Keratinocyte (primary cell): ENCODE measurements around the gene VWDE. TPM values are rescaled to one million over a fixed set of nuclear protein-coding genes. Genes with fewer than 3 reads are reported as not detected.

Source experiments
- DNase-seq: peaks from one replicate; pipeline ENCODE4 v3.0.0-alpha.2; 2011; ENCODE audit warnings: low read depth, missing footprints, low spot score
- FAIRE-seq: peaks from 2 replicates; lab custom pipeline; 2011; peaks lifted over from hg19 to GRCh38; lab: Jason Lieb, UNC
- H2AFZ ChIP-seq: 2 replicates; pipeline ENCODE4 v1.6.0; 2012; ENCODE audit warnings: low read length, control low read depth, inconsistent platforms; ENCODE audit not compliant: control insufficient read depth
- H3K27ac ChIP-seq: 2 replicates; pipeline ENCODE4 v1.5.1; 2011; ENCODE audit warnings: low read length; ENCODE audit not compliant: control insufficient read depth, insufficient read depth
- H3K27me3 ChIP-seq: 3 replicates; pipeline ENCODE4 v1.6.0; 2011; ENCODE audit warnings: low read length; ENCODE audit not compliant: control insufficient read depth, insufficient read depth; ENCODE audit errors: extremely low read depth
- H3K36me3 ChIP-seq, 2 experiments: 2 replicates in 1 of 2; 3 replicates in 1 of 2; pipeline ENCODE4 v1.5.1; 2011; ENCODE audit warnings: low read length in 2 of 2, mild to moderate bottlenecking in 1 of 2; ENCODE audit not compliant: control insufficient read depth in 2 of 2, insufficient read depth in 2 of 2; ENCODE audit errors: extremely low read depth in 1 of 2
- H3K4me1 ChIP-seq: 3 replicates; pipeline ENCODE4 v1.5.1; 2011; ENCODE audit warnings: low read length; ENCODE audit not compliant: control insufficient read depth, insufficient read depth; ENCODE audit errors: extremely low read depth
- H3K4me2 ChIP-seq: 3 replicates; pipeline ENCODE4 v1.6.0; 2011; ENCODE audit warnings: low read depth, low read length; ENCODE audit not compliant: control insufficient read depth, insufficient read depth; ENCODE audit errors: extremely low read depth
- H3K4me3 ChIP-seq, 3 experiments: fragments of 200-600 bp in 1 of 3; sonication (generic) in 1 of 3; 2 replicates in 2 of 3; 3 replicates in 1 of 3; pipeline ENCODE4 v1.5.1; 2011 to 2016; ENCODE audit warnings: low read length in 3 of 3, mild to moderate bottlenecking in 3 of 3, control low read depth in 2 of 3, inconsistent platforms in 1 of 3, low read depth in 1 of 3, mixed read lengths in 1 of 3, mixed run types in 1 of 3, moderate library complexity in 1 of 3; ENCODE audit not compliant: control insufficient read depth in 2 of 3, insufficient read depth in 2 of 3; ENCODE audit errors: extremely low read depth in 1 of 3
- H3K79me2 ChIP-seq: 2 replicates; pipeline ENCODE4 v1.6.0; 2012; ENCODE audit warnings: low read length; ENCODE audit not compliant: control insufficient read depth, insufficient read depth
- H3K9ac ChIP-seq: 3 replicates; pipeline ENCODE4 v1.6.0; 2011; ENCODE audit warnings: low read length; ENCODE audit not compliant: control insufficient read depth, insufficient read depth; ENCODE audit errors: extremely low read depth
- H3K9me1 ChIP-seq: 3 replicates; pipeline ENCODE4 v1.6.0; 2011; ENCODE audit warnings: low read length; ENCODE audit not compliant: control insufficient read depth, insufficient read depth; ENCODE audit errors: extremely low read depth
- H3K9me3 ChIP-seq: 2 replicates; pipeline ENCODE4 v1.5.1; 2012; ENCODE audit warnings: low read depth, low read length; ENCODE audit not compliant: control insufficient read depth
- H4K20me1 ChIP-seq: 3 replicates; pipeline ENCODE4 v1.6.0; 2011; ENCODE audit warnings: low read length; ENCODE audit not compliant: control insufficient read depth, insufficient read depth; ENCODE audit errors: extremely low read depth
- EZH2 ChIP-seq: IDR thresholded peaks from one replicate; pipeline ENCODE4 v1.6.1; 2012; ENCODE audit warnings: inconsistent platforms, mild to moderate bottlenecking, low read length, moderate library complexity
- dilution Hi-C: fragments of 300-500 bp; cut with MboI; formaldehyde crosslinking; loops from one replicate; pipeline ENCODE4 v1.7.0; 2020; ENCODE audit warnings: low sequenced_read_pairs; ENCODE audit not compliant: extremely low pct_ligation_motif_present
- polyA plus RNA-seq, 5 experiments: library from polyadenylated mRNA; depleted of rRNA in 3 of 5; stranded (reverse) in 3 of 5; stranded (forward) in 1 of 5; unstranded in 1 of 5; fragments of >200 nt; gene quantifications; 1 replicate in 1 of 5; 2 replicates in 3 of 5; 3 replicates in 1 of 5; pipeline versions ENCODE4 v1.2.1 to v1.2.3, GENCODE V29; 2011 to 2012; ENCODE audit warnings: missing spikeins in 2 of 5, low read depth in 1 of 5, low replicate concordance in 1 of 5
- TF ChIP-seq, protein P1 (sequence below), 3 experiments: IDR thresholded peaks in 1 of 3; conservative IDR thresholded peaks in 1 of 3; optimal IDR thresholded peaks in 1 of 3; 2 replicates in 2 of 3; 3 replicates in 1 of 3; pipeline versions ENCODE3 to v1.5.1; 2011; ENCODE audit warnings: low read length in 3 of 3, mild to moderate bottlenecking in 3 of 3, moderate library complexity in 2 of 3, control low read depth in 1 of 3, inconsistent platforms in 1 of 3; ENCODE audit not compliant: insufficient read depth in 2 of 3; ENCODE audit errors: extremely low read depth in 1 of 3

Gene VWDE
- polyA plus RNA-seq, 1 donor (not counting 4 experiments of a cell fraction or from before 2014, with no cell fraction given) = 0.01 TPM

DNA sequence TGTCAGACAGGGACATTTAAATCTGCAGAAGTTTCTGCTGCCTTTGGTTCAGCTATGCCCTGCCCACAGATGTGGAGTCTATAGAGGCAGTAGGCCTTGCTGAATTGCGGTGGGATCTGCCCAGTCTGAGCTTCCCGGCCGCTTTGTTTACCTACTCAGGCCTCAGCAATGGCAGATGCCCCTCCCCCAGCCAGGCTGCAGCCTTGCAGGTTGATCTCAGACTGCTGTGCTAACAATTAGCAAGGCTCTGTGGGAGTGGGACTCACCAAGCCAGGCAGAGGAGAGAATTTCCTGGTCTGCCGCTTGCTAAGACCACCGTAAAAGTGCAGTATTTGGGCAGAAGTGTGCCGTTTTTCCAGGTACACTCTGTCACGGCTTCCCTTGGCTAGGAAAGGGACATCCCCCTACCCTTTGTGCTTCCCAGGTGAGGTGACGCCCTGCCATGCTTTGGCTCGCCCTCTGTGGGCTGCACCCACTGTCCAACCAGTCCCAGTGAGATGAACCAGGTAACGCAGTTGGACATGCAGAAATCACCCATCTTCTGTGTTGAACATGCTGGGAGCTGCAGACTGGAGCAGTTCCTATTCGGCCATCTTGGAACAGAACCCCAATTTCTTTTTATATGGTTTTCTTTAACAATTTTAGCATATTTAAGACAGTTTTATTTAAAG lies 28.4 kb upstream of the VWDE start:
- Histone ChIP-seq H3K9me3 (no peaks in the 10 kb centered on the region), H3K4me2 (no peak overlapping the region), H3K9me1 (no peaks in the 10 kb centered on the region), H2AFZ (no peak overlapping the region), H4K20me1 (no peaks in the 10 kb centered on the region), H3K4me1 (no peaks in the 10 kb centered on the region), H3K9ac (no peak overlapping the region), H3K4me3 (no peak overlapping the region), H3K79me2 (no peaks in the 10 kb centered on the region), H3K27me3 (no peaks in the 10 kb centered on the region), H3K36me3 (no peaks in the 10 kb centered on the region), H3K27ac (no peak overlapping the region)
- DNase-seq = no peak
- no peak for TF ChIP-seq EZH2
- TF ChIP-seq, protein P1, sequence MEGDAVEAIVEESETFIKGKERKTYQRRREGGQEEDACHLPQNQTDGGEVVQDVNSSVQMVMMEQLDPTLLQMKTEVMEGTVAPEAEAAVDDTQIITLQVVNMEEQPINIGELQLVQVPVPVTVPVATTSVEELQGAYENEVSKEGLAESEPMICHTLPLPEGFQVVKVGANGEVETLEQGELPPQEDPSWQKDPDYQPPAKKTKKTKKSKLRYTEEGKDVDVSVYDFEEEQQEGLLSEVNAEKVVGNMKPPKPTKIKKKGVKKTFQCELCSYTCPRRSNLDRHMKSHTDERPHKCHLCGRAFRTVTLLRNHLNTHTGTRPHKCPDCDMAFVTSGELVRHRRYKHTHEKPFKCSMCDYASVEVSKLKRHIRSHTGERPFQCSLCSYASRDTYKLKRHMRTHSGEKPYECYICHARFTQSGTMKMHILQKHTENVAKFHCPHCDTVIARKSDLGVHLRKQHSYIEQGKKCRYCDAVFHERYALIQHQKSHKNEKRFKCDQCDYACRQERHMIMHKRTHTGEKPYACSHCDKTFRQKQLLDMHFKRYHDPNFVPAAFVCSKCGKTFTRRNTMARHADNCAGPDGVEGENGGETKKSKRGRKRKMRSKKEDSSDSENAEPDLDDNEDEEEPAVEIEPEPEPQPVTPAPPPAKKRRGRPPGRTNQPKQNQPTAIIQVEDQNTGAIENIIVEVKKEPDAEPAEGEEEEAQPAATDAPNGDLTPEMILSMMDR (optimal IDR thresholded peaks at IDR 0.05 in 1 of 3, IDR thresholded peaks at IDR 0.05 in 1 of 3, conservative IDR thresholded peaks at IDR 0.05 in 1 of 3; ENCODE audit: extremely low read depth in 1 of 3, insufficient read depth in 2 of 3, low read length in 3 of 3) = no peak
- dilution Hi-C loops = no loop called here
- FAIRE-seq = no peak

DNA sequence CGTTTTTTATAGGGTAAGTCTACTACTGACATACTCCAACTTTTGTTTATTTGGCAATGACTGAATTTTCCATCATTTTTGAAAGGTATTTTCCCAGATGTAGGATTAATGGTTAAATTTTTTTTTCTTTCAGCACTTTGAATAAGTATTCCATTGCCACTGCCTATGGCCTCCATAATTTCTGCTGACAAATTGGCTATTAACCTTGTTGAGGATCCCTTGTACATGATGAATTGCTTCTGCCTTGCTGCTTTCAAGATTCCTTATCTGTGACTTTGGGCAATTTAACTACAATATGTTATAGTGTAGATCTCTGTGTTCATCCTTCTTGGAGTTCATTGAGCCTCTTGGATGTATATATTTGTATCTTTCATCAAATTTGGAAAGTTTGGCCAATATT lies 21.6 kb upstream of the VWDE start:
- Histone ChIP-seq H3K4me3 (no peak overlapping the region), H3K36me3 (no peaks in the 10 kb centered on the region), H3K27ac (no peak overlapping the region), H3K4me1 (peaks cover 16% of the 10 kb centered on the region), H3K9me1 (no peaks in the 10 kb centered on the region), H3K9me3 (no peaks in the 10 kb centered on the region), H2AFZ (no peak overlapping the region), H3K9ac (no peak overlapping the region), H3K27me3 (no peaks in the 10 kb centered on the region), H4K20me1 (no peaks in the 10 kb centered on the region), H3K4me2 (no peak overlapping the region), H3K79me2 (no peaks in the 10 kb centered on the region)
- FAIRE-seq = no peak
- dilution Hi-C loops = no loop called here
- no peak for DNase-seq
- TF ChIP-seq, protein P1 (optimal IDR thresholded peaks at IDR 0.05 in 1 of 3, IDR thresholded peaks at IDR 0.05 in 1 of 3, conservative IDR thresholded peaks at IDR 0.05 in 1 of 3; ENCODE audit: extremely low read depth in 1 of 3, insufficient read depth in 2 of 3, low read length in 3 of 3) = no peak
- TF ChIP-seq EZH2 = no peak
